Stomach (tissue), 9 donors: ENCODE measurements around the gene AUTS2. TPM values are rescaled to one million over a fixed set of nuclear protein-coding genes. Genes with fewer than 3 reads are reported as not detected.

Source experiments
- DNase-seq, 2 donors: peaks; one replicate each; pipeline versions ENCODE4 v3.0.0 to v3.0.0-alpha.2; 2013 to 2019
- H3K27ac ChIP-seq, 5 donors: fragments of 200-600 bp in 4 of 5; sonication (generic) in 4 of 5; one replicate each; pipeline ENCODE4 v1.5.1; 2013 to 2019; ENCODE audit warnings: mild to moderate bottlenecking in 1 of 5, moderate library complexity in 1 of 5
- H3K27me3 ChIP-seq, 3 donors: fragments of 200-600 bp; sonication (generic); one replicate each; pipeline ENCODE4 v1.5.1; 2017 to 2019; ENCODE audit warnings: mixed run types in 1 of 3
- H3K36me3 ChIP-seq, 4 donors: fragments of 200-600 bp; sonication (generic); 1 replicate in 3 of 4; 2 replicates in 1 of 4; pipeline ENCODE4 v1.5.1; 2016 to 2019
- H3K4me1 ChIP-seq, 4 donors: fragments of 200-600 bp; sonication (generic); one replicate each; pipeline ENCODE4 v1.5.1; 2016 to 2019
- H3K4me3 ChIP-seq, 4 donors: fragments of 200-600 bp; sonication (generic) in 3 of 4; one replicate each; pipeline ENCODE4 v1.5.1; 2016 to 2019; ENCODE audit warnings: mild to moderate bottlenecking in 1 of 4
- H3K9me3 ChIP-seq, 4 donors: fragments of 200-600 bp; sonication (generic); one replicate each; pipeline ENCODE4 v1.5.1; 2016 to 2019
- EP300 ChIP-seq: sonication (generic); formaldehyde crosslinking; IDR thresholded peaks from one replicate; pipeline ENCODE4 v1.6.1; 2017; ENCODE audit warnings: antibody characterized with exemption
- POLR2A ChIP-seq, 4 donors: fragments of 450-650 bp; IDR thresholded peaks; one replicate each; pipeline ENCODE4 v1.6.1; 2016; ENCODE audit warnings: antibody characterized with exemption in 4 of 4, control low read depth in 2 of 4, mild to moderate bottlenecking in 1 of 4, moderate library complexity in 1 of 4
- POLR2AphosphoS5 ChIP-seq, 3 donors: sonication (generic); formaldehyde crosslinking; IDR thresholded peaks; one replicate each; pipeline ENCODE4 v1.6.1; 2016; ENCODE audit warnings: antibody characterized with exemption in 3 of 3
- WGBS, 5 donors: extraction: QIAGEN DNeasy Blood & Tissue Kit in 3 of 5; methylation state at CpG; one replicate each; pipeline versions ENCODE4 v1.1.5 to v1.1.7; 2013 to 2018; 5-methylcytosine and 5-hydroxymethylcytosine counted together
- intact Hi-C: fragments of 100-400 bp; cut with DNase I; formaldehyde crosslinking; loops from one replicate; pipeline ENCODE4 v1.15.1; 2023; ENCODE audit warnings: low total_unique reads
- polyA plus RNA-seq, 3 donors: library from polyadenylated mRNA; stranded (reverse); fragments of 200-250 nt; gene quantifications; one replicate each; pipeline ENCODE4 v1.2.3, GENCODE V29; 2013
- total RNA-seq, 5 donors: library from RNA; depleted of rRNA; stranded (reverse); fragments of >200 nt; gene quantifications; one replicate each; pipeline versions ENCODE4 v1.1.0 to v1.2.3, GENCODE V29; 2014 to 2016
- TF ChIP-seq, protein P1 (sequence below), 7 experiments: fragments of 450-650 bp in 4 of 7; fragments of 200-600 bp in 3 of 7; sonication (generic) in 3 of 7; IDR thresholded peaks; one replicate each; pipeline ENCODE4 v1.5.1; 2016 to 2019; ENCODE audit warnings: antibody characterized with exemption in 7 of 7, control low read depth in 2 of 7, mild to moderate bottlenecking in 1 of 7
- donor health status: healthy with polysubstance abuse.
- donor health status: Bipolar disorder and iron deficiency.
- donor health status: healthy.

Gene AUTS2
- total and polyA plus RNA-seq, 8 donors = 3.8 to 90.3 (median 38.1) TPM

DNA sequence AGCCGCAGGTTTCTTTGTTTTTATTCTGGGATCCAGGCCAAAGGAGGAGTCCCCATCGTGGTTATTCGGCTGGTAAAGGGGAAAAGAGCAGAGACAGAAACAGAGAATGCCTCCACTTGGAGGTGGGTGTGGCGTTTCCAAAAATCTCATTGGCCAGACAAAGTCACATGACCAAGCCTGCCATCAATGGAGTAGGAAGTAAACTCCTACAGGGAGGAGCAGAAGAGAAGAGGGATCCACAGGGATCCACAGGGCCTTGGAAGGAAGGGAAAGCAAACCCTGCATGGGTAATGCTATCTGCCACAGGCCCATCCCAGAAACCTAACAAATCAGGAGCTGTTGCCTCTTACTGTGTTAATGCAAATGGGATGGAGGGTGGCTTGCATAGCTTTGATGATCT, 1107.9 kb downstream of the AUTS2 start:
- Histone ChIP-seq H3K27me3 (no peaks in the 10 kb centered on the region), H3K9me3 (no peaks in the 10 kb centered on the region), H3K27ac (no peak overlapping the region), H3K36me3 (peaks cover 0 to 8% (median 0%) of the 10 kb centered on the region in 4 donors), H3K4me3 (no peak overlapping the region), H3K4me1 (peaks cover 11 to 76% (median 48%) of the 10 kb centered on the region in 4 donors)
- intact Hi-C loops = no loop called here
- no peak for DNase-seq
- 72 to 85% (median 75%) methylated on average over 4 of the region's 4 CpGs for WGBS, 5 donors
- TF ChIP-seq POLR2A (IDR thresholded peaks at IDR 0.05) = no peak
- TF ChIP-seq EP300 = no peak
- no peak for TF ChIP-seq POLR2AphosphoS5 (IDR thresholded peaks at IDR 0.05)

DNA sequence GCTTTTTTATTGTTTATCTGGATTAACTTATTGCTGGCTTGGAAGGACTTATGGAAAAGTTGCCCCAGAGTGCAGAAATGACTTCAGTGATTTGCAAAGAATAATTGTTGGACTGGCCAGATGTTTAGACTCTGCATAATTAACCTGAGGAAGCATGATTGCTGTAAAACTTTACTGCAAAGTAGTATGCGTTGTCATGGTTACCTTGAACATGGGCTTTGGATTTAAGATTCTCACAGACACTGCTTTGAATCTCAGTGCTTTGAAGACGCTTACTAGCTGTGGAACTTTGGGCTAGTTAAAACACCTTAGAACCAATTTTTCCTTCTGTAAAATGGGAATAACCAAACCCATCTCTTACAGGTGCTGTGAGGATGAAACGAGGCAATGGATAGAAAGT, 1108.4 kb downstream of the AUTS2 start:
- Histone ChIP-seq H3K4me1 (peaks cover 11 to 76% (median 48%) of the 10 kb centered on the region in 4 donors), H3K27ac (no peak overlapping the region), H3K36me3 (peaks cover 0 to 8% (median 0%) of the 10 kb centered on the region in 4 donors), H3K27me3 (no peaks in the 10 kb centered on the region), H3K4me3 (no peak overlapping the region), H3K9me3 (no peaks in the 10 kb centered on the region)
- TF ChIP-seq, protein P1, sequence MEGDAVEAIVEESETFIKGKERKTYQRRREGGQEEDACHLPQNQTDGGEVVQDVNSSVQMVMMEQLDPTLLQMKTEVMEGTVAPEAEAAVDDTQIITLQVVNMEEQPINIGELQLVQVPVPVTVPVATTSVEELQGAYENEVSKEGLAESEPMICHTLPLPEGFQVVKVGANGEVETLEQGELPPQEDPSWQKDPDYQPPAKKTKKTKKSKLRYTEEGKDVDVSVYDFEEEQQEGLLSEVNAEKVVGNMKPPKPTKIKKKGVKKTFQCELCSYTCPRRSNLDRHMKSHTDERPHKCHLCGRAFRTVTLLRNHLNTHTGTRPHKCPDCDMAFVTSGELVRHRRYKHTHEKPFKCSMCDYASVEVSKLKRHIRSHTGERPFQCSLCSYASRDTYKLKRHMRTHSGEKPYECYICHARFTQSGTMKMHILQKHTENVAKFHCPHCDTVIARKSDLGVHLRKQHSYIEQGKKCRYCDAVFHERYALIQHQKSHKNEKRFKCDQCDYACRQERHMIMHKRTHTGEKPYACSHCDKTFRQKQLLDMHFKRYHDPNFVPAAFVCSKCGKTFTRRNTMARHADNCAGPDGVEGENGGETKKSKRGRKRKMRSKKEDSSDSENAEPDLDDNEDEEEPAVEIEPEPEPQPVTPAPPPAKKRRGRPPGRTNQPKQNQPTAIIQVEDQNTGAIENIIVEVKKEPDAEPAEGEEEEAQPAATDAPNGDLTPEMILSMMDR (IDR thresholded peaks at IDR 0.05) = no peak
- TF ChIP-seq EP300 (no peak), POLR2A (IDR thresholded peaks at IDR 0.05) (no peak), POLR2AphosphoS5 (IDR thresholded peaks at IDR 0.05) (no peak)
- intact Hi-C loops = no loop called here
- DNase-seq = no peak
- 91 to 97% (median 92%) methylated on average over 3 of the region's 3 CpGs for WGBS, 5 donors

DNA sequence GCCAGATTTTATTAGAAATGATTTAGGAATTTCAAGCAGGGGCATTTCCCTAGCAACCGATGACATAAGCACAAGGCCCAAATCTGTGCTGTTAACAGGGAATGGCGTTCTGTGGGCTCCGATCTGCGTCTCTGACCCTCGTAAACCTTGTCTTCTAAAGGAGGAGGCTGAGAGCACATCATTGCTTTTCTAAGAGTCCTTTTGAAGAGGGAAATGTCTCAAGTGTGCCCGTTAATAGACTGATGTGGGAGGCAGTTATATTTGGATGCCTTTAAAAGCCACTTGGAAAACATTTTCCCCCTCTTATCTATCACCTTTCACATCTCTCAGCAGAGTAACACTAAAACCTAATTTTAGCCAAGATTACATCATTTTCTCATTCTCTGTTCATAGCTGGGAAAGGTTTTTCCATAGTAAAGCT, 1109.6 kb downstream of the AUTS2 start:
- intact Hi-C loops = no loop called here
- DNase-seq = no peak
- 70 to 92% (median 88%) methylated on average over 6 of the region's 6 CpGs for WGBS, 5 donors

DNA sequence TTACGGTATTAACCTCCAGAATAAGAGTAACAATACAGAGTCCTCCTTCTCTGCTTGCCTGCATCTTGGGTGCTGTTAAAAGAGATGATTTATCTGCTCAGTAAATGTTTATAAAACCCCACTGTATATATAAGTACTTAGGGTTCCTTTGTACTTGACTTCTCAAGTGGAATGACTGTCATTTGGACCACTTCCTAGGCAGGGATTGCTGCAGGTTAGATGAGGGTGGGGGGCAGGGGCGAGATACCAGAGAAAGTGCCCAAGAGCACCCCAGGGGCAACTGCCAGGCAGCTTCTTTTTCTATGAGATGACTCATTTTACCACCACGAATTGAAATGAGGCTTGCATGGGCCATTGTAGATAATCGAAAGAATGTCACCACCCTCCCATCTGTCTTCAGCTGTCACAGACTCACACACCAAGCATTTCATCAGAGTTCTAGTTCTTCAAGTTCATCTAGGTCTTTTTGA, 1111.8 kb downstream of the AUTS2 start:
- Histone ChIP-seq H3K27me3 (no peaks in the 10 kb centered on the region), H3K27ac (no peak overlapping the region), H3K36me3 (no peaks in the 10 kb centered on the region), H3K4me3 (no peak overlapping the region), H3K4me1 (peaks cover 16 to 60% (median 34%) of the 10 kb centered on the region in 4 donors), H3K9me3 (peaks cover 0 to 4% (median 2%) of the 10 kb centered on the region in 4 donors)
- 39 to 51% (median 42%) methylated on average over 4 of the region's 4 CpGs for WGBS, 5 donors
- intact Hi-C loops = no loop called here
- peak in 1 of 2 donors; percentile 63 for DNase-seq
- TF ChIP-seq, protein P1 (IDR thresholded peaks at IDR 0.05) = no peak
- no peak for TF ChIP-seq EP300
- TF ChIP-seq POLR2AphosphoS5 (IDR thresholded peaks at IDR 0.05) = no peak
- no peak for TF ChIP-seq POLR2A (IDR thresholded peaks at IDR 0.05)

More for the DNA sequence above, 1109.6 kb downstream of the AUTS2 start:
- Histone ChIP-seq H3K27me3 (no peaks in the 10 kb centered on the region), H3K36me3 (peaks cover 0 to 3% (median 0%) of the 10 kb centered on the region in 4 donors), H3K4me3 (no peak overlapping the region), H3K9me3 (no peaks in the 10 kb centered on the region), H3K27ac (no peak overlapping the region), H3K4me1 (peaks cover 16 to 73% (median 45%) of the 10 kb centered on the region in 4 donors)
- TF ChIP-seq POLR2A (IDR thresholded peaks at IDR 0.05) (no peak), EP300 (no peak), POLR2AphosphoS5 (IDR thresholded peaks at IDR 0.05) (no peak)
- TF ChIP-seq, protein P1 (IDR thresholded peaks at IDR 0.05) = no peak

DNA sequence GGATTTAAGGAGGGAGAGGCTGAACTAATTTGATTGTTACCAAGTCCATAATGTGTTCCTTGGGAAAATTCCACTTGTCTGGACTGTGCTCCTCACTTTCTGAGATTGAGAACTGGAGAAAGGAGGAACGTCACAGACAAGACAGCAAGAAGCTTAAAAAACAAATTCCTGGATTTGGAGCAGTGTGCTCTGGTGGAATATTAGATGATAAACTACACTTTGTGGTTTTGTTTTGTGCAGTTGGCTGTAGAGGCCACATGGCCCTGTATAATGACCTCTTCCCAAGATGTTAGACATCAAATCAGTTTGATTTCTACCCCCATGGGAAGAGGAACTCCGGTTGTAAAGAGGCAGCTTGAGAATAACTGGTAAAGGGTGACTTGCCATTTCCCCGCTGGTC, 1112.4 kb downstream of the AUTS2 start:
- intact Hi-C loops = no loop called here
- DNase-seq = no peak
- H3K4me1 ChIP-seq = peaks cover 12 to 54% (median 32%) of the 10 kb centered on the region in 4 donors
- no peak for TF ChIP-seq POLR2A (IDR thresholded peaks at IDR 0.05)
- TF ChIP-seq EP300 = no peak
- TF ChIP-seq POLR2AphosphoS5 (IDR thresholded peaks at IDR 0.05) = no peak
- TF ChIP-seq, protein P1 (IDR thresholded peaks at IDR 0.05) = no peak
- H3K9me3 ChIP-seq = peaks cover 0 to 4% (median 2%) of the 10 kb centered on the region in 4 donors
- H3K4me3 ChIP-seq = no peak overlapping the region
- no peaks in the 10 kb centered on the region for H3K36me3 ChIP-seq
- no peaks in the 10 kb centered on the region for H3K27me3 ChIP-seq
- WGBS, 5 donors = 61 to 85% (median 65%) methylated on average over 3 of the region's 3 CpGs
- no peak overlapping the region for H3K27ac ChIP-seq
